Activated T-cell treated with anti-CD3 and anti-CD28 coated beads, Interleukin-2, amount 50 U/mL, for 24 hours (primary cell): ENCODE measurements around the gene DBI.
"Not testable (repeated sequence)": the region's sequence is repeated elsewhere in the genome, so short reads cannot be mapped to it uniquely, and the experiment has no call there.

Source experiments
- DNase-seq: peaks from one replicate; pipeline ENCODE4 v3.0.0-alpha.2; 2020
- H3K27ac Mint-ChIP-seq: 2 replicates; pipeline ENCODE4 v1.8.0; 2020; ENCODE audit warnings: mild to moderate bottlenecking, mixed read lengths
- H3K27me3 Mint-ChIP-seq: 2 replicates; pipeline ENCODE4 v1.8.0; 2020; ENCODE audit warnings: mixed read lengths
- H3K36me3 Mint-ChIP-seq: 2 replicates; pipeline ENCODE4 v1.8.0; 2020; ENCODE audit warnings: low read depth, mixed read lengths
- H3K4me1 Mint-ChIP-seq: 2 replicates; pipeline ENCODE4 v1.8.0; 2020; ENCODE audit warnings: low read depth, mixed read lengths
- H3K4me3 Mint-ChIP-seq: 2 replicates; pipeline ENCODE4 v1.8.0; 2020; ENCODE audit warnings: mild to moderate bottlenecking, moderate library complexity, mixed read lengths
- H3K9me3 Mint-ChIP-seq: 2 replicates; pipeline ENCODE4 v1.8.0; 2020; ENCODE audit warnings: mixed read lengths

DBI gene

GRCh38 chr2:119376406-119376805 lies 9.6 kb downstream of the DBI start:
- H3K27ac Mint-ChIP-seq, H3K9me3 Mint-ChIP-seq, DNase-seq, H3K4me3 Mint-ChIP-seq, H3K4me1 Mint-ChIP-seq, H3K27me3 Mint-ChIP-seq: not testable (repeated sequence)
- peaks cover 41% of the 10 kb centered on the region for H3K36me3 Mint-ChIP-seq

DNA sequence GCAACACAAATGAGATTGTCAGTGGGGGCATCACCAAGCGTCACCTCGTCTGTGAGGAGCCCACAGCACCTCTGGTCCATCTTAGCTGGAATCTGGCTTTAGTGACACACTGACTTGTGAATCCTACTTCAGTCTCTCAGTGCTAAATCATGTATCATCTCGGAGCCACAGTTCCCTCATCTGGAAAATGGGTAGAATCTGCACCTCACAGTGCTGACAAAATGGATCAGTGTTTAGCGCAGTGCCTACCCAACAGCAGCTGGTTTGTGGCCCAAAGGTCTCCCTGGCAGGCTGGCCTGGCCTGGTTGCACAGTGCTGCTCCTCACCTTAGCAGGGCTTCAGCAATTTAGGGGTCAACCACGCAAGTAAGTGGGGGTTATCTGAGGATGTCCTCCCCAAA lies 10.0 kb downstream of the DBI start:
- no peaks in the 10 kb centered on the region for H3K27me3 Mint-ChIP-seq
- no peak for DNase-seq
- no peak overlapping the region for H3K27ac Mint-ChIP-seq
- H3K4me3 Mint-ChIP-seq, result no peak overlapping the region
- peaks cover 37% of the 10 kb centered on the region for H3K36me3 Mint-ChIP-seq
- H3K4me1 Mint-ChIP-seq, result no peaks in the 10 kb centered on the region
- H3K9me3 Mint-ChIP-seq, result peaks cover 3% of the 10 kb centered on the region

DNA sequence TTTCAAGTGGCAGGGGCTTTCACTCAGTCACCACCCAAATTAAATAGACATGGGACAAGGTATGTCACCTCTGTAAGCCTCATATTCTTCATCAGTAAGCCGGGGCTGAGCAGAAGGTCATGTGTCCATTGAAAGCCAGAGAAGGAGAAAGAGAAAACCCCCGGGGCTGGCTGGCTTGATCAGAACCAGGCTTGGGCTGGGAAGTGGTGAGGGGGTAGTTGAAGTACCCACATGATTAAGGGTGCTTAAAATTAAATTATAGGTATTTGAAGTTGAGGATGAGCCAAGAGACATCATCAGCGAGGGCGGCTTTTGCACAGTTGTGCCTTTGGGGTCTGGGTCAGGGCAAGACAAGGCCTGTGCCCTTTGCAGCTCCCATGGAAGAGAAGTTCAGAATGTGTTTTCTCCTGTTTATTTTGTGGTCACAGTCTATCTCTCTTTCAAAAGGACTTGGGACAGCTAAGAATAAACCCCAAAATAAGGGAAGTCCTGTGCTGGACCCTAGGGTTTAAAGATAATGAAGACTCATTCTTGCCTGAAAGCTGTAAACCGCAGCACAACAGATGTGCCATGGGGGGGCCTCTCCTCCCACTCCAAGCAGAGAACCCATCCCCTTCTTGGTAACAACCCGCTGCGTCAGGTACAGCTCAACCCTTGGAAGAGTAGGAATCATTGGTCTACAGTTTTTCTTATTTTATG lies 10.7 kb downstream of the DBI start:
- Mint-ChIP-seq H3K36me3 (peaks cover 31% of the 10 kb centered on the region), H3K27ac (no peak overlapping the region), H3K4me3 (no peak overlapping the region), H3K9me3 (no peaks in the 10 kb centered on the region), H3K27me3 (no peaks in the 10 kb centered on the region), H3K4me1 (no peaks in the 10 kb centered on the region)
- DNase-seq, result no peak

- Mint-ChIP-seq H3K9me3 (no peaks in the 10 kb centered on the region), H3K36me3 (peaks cover 26% of the 10 kb centered on the region), H3K4me3 (no peak overlapping the region), H3K27me3 (no peaks in the 10 kb centered on the region), H3K4me1 (no peaks in the 10 kb centered on the region), H3K27ac (no peak overlapping the region)
- DNase-seq, result no peak
Measured at GRCh38 chr2:119377993-119378345, 11.2 kb downstream of the DBI start.

GRCh38 chr2:119378566-119378965 lies 11.8 kb downstream of the DBI start:
- Mint-ChIP-seq H3K9me3 (no peaks in the 10 kb centered on the region), H3K4me3 (no peak overlapping the region), H3K36me3 (peaks cover 20% of the 10 kb centered on the region), H3K27ac (no peak overlapping the region), H3K4me1 (no peaks in the 10 kb centered on the region), H3K27me3 (no peaks in the 10 kb centered on the region)
- DNase-seq, result no peak

- Mint-ChIP-seq H3K4me3 (no peak overlapping the region), H3K36me3 (no peaks in the 10 kb centered on the region), H3K27ac (no peak overlapping the region)
Measured at GRCh38 chr2:119383410-119384140, 16.8 kb downstream of the DBI start.

GRCh38 chr2:119384971-119385370 lies 18.2 kb downstream of the DBI start:
- no peak for DNase-seq
- Mint-ChIP-seq H3K27me3 (peaks cover 19% of the 10 kb centered on the region), H3K27ac (no peak overlapping the region), H3K36me3 (no peaks in the 10 kb centered on the region), H3K4me1 (peaks cover 8% of the 10 kb centered on the region), H3K4me3 (no peak overlapping the region), H3K9me3 (no peaks in the 10 kb centered on the region)

More at GRCh38 chr2:119383410-119384140, 16.8 kb downstream of the DBI start:
- Mint-ChIP-seq H3K27me3 (peaks cover 11% of the 10 kb centered on the region), H3K4me1 (peaks cover 8% of the 10 kb centered on the region), H3K9me3 (no peaks in the 10 kb centered on the region)
- DNase-seq, result no peak

GRCh38 chr2:119385466-119385865 lies 18.7 kb downstream of the DBI start:
- Mint-ChIP-seq H3K9me3 (no peaks in the 10 kb centered on the region), H3K27me3 (peaks cover 19% of the 10 kb centered on the region), H3K27ac (no peak overlapping the region), H3K4me1 (peaks cover 8% of the 10 kb centered on the region), H3K4me3 (no peak overlapping the region), H3K36me3 (no peaks in the 10 kb centered on the region)
- DNase-seq, result no peak

GRCh38 chr2:119387381-119388129 lies 20.8 kb downstream of the DBI start:
- no peaks in the 10 kb centered on the region for H3K9me3 Mint-ChIP-seq
- no peak for DNase-seq
- H3K4me3 Mint-ChIP-seq, result no peak overlapping the region
- peaks cover 8% of the 10 kb centered on the region for H3K4me1 Mint-ChIP-seq
- H3K27ac Mint-ChIP-seq, result no peak overlapping the region
- H3K36me3 Mint-ChIP-seq, result no peaks in the 10 kb centered on the region
- peaks cover 19% of the 10 kb centered on the region for H3K27me3 Mint-ChIP-seq

- H3K4me3 Mint-ChIP-seq, result no peak overlapping the region
- no peaks in the 10 kb centered on the region for H3K36me3 Mint-ChIP-seq
- H3K4me1 Mint-ChIP-seq, result peaks cover 8% of the 10 kb centered on the region
- peaks cover 15% of the 10 kb centered on the region for H3K27me3 Mint-ChIP-seq
- H3K27ac Mint-ChIP-seq, result no peak overlapping the region
- DNase-seq, result no peak
- no peaks in the 10 kb centered on the region for H3K9me3 Mint-ChIP-seq
Measured at GRCh38 chr2:119389615-119390306, 23.0 kb downstream of the DBI start.

DNA sequence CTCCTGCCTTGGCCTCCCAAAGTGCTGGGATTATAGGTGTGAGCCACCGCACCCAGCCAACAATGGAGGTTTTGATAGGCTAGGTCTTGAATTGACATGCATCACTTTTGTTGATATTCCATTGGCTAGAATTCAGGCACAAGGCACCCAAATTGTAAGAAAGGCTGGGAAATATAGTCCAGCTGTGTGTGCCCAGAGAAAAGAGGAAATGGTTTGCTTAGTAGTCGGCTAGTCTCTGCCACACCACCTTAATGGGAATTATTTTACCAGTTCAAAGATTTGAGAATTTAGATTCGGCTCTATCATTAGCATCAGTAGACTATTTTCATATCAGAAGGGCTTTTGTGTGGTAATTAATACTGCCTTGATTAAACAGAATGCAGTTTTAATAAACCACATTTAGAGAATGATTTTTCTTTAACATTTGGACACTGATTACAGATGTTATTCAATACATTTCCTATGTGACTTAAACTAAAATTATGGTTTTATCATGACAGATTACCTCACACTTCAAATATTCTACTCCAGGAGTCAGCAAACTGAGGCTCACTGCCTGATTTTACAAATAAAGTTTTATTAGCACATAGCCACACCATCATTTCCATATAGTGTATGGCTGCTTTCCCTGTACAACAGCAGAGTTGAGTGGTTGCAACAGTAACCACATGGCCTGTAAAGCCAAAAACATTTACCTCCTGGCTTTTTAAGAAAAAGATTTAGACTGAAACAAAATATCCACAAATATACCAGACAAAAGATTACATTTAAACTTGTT lies 27.4 kb downstream of the DBI start:
- H3K27ac Mint-ChIP-seq, result no peak overlapping the region
- H3K4me1 Mint-ChIP-seq, result no peaks in the 10 kb centered on the region
- H3K36me3 Mint-ChIP-seq, result no peaks in the 10 kb centered on the region
- peaks cover 7% of the 10 kb centered on the region for H3K27me3 Mint-ChIP-seq
- H3K9me3 Mint-ChIP-seq, result no peaks in the 10 kb centered on the region
- no peak overlapping the region for H3K4me3 Mint-ChIP-seq
- DNase-seq, result no peak

DNA sequence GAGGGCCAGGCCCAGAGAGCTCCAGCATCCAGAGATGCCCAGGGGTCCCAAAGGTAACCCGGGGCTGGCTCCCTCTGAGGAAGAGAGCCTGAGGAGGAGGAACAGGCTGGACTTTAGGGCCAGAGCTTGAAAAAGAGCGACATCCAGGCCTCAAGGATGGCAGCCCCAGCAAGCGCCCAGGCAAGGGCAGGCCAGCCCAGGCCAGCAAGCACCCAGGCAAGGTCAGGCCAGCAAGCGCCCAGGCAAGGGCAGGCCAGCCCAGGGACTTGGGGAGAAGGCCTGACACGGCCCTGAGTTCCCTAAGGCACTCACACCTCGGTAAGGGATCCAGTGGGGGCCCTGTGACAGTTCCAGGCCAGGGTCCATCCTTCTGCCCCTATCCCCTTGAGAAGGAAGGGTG lies 30.4 kb downstream of the DBI start:
- Mint-ChIP-seq H3K27me3 (peaks cover 8% of the 10 kb centered on the region), H3K4me3 (no peak overlapping the region), H3K9me3 (no peaks in the 10 kb centered on the region), H3K36me3 (no peaks in the 10 kb centered on the region), H3K4me1 (no peaks in the 10 kb centered on the region), H3K27ac (no peak overlapping the region)
- no peak for DNase-seq

GRCh38 chr2:119402106-119402505 lies 35.3 kb downstream of the DBI start:
- no peak overlapping the region for H3K4me3 Mint-ChIP-seq
- H3K36me3 Mint-ChIP-seq, result no peaks in the 10 kb centered on the region
- no peak for DNase-seq
- H3K9me3 Mint-ChIP-seq, result no peaks in the 10 kb centered on the region
- H3K27ac Mint-ChIP-seq, result no peak overlapping the region
- H3K4me1 Mint-ChIP-seq, result no peaks in the 10 kb centered on the region
- peaks cover 8% of the 10 kb centered on the region for H3K27me3 Mint-ChIP-seq
